ENCODE results near the gene GPR146. TPM values are rescaled to one million over a fixed set of nuclear protein-coding genes. Genes with fewer than 3 reads are reported as not detected.
A peak's percentile ranks its signal among the peaks of the same experiment; 100 is the strongest.

The GPR146 gene
- total RNA-seq, 1 donor from 2014 or later: 1.2 TPM

DNA sequence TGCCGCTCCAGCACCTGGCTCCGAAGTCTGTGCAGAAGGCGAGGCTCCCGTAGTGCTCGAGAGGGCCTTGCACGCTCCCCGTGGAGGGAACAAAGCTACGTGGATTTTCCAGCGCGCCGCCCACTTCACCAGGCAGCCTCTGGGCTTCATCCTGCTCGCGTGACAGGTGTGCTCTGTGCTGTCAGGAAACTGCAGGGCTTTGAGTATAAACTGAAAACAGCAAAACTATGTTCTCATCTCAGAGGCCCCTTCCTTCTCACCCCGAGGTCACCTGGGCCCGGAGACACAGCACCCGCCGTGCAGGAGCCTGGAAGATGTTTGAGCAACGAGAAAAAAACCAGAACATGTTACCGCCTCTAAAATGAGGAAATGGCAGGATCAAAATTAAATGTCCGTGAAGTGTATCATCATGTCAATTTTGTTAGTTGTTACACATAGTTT lies 17.6 kb upstream of the GPR146 start:
- H3K27me3 Mint-ChIP-seq: no peaks in the 10 kb centered on the region
- H3K27ac Mint-ChIP-seq: peak overlapping the region; percentile 80
- H3K4me3 Mint-ChIP-seq: peak overlapping the region; percentile 88

DNA sequence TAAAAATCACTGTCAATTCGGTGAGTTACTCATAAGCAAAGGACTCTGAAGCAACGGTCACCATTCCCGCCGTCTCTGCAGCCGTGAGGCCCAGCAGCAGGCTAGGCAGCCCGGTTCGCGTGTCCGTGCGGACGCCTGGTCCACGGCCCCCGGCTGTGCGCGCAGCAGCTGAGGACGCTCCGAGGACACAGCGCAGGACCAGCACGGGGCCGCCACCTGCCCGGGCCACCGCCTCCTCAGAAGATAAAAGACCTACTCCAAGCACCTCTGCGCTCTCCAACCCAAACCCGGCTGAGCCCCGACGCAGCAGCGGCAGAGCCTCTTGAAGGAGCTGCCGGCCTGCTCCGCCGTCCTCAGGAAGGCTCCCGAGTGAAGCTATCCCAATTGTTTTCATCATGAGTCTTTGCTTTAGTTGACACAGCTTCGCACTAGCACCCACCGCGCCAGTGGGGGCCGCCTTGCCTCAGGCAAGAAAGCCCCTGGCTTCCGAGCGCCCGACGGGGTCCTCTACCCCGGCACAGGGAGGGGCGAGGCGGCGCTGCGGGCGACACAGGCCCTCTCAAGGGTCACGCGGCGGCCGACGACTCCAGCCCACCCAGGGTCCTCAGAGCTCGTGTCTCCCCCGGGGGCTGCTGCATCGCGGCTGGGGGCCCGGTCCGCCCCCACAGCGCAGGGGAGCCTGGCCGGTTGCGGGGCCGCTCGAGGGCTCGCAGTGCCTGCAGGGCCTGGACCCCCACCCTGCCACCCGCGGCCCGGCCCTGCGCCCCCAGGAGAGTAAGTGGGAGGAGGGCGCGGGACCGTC lies 16.9 kb upstream of the GPR146 start:
- Mint-ChIP-seq H3K27ac (peak overlapping the region; percentile 80), H3K9me3 (no peaks in the 10 kb centered on the region), H3K4me1 (ENCODE audit: unreplicated experiment) (peaks cover 24% of the 10 kb centered on the region), H3K4me3 (peak overlapping the region; percentile 88), H3K36me3 (no peaks in the 10 kb centered on the region), H3K27me3 (no peaks in the 10 kb centered on the region)
- DNase-seq (ENCODE audit: extremely low spot score, unreplicated experiment): no peak
- no peak for TF ChIP-seq CTCF (conservative IDR thresholded peaks at IDR 0.05)

More for the DNA sequence above, 17.6 kb upstream of the GPR146 start:
- no peak for TF ChIP-seq CTCF (conservative IDR thresholded peaks at IDR 0.05)
- DNase-seq (ENCODE audit: extremely low spot score, unreplicated experiment): no peak
- Mint-ChIP-seq H3K36me3 (no peaks in the 10 kb centered on the region), H3K4me1 (ENCODE audit: unreplicated experiment) (peaks cover 24% of the 10 kb centered on the region), H3K9me3 (no peaks in the 10 kb centered on the region)

GRCh38 chr7:1028044-1028770 lies 16.1 kb upstream of the GPR146 start:
- TF ChIP-seq CTCF (conservative IDR thresholded peaks at IDR 0.05): no peak
- Mint-ChIP-seq H3K4me1 (ENCODE audit: unreplicated experiment) (peaks cover 24% of the 10 kb centered on the region), H3K4me3 (peak overlapping the region; percentile 84), H3K9me3 (no peaks in the 10 kb centered on the region), H3K27ac (peak overlapping the region; percentile 90), H3K36me3 (no peaks in the 10 kb centered on the region), H3K27me3 (no peaks in the 10 kb centered on the region)
- peak; percentile 93 for DNase-seq (ENCODE audit: extremely low spot score, unreplicated experiment)

- no peak for DNase-seq (ENCODE audit: extremely low spot score, unreplicated experiment)
- Mint-ChIP-seq H3K36me3 (peaks cover under 1% of the 10 kb centered on the region), H3K27ac (peak overlapping the region; percentile 90)
These were observed 15.3 kb upstream of the GPR146 start for GRCh38 chr7:1028775-1029636.

More at GRCh38 chr7:1028775-1029636, 15.3 kb upstream of the GPR146 start:
- Mint-ChIP-seq H3K4me1 (ENCODE audit: unreplicated experiment) (peaks cover 24% of the 10 kb centered on the region), H3K27me3 (no peaks in the 10 kb centered on the region), H3K9me3 (no peaks in the 10 kb centered on the region), H3K4me3 (peak overlapping the region; percentile 84)
- TF ChIP-seq CTCF (conservative IDR thresholded peaks at IDR 0.05): no peak
